GM19455 (cell line): ENCODE measurements around the gene SLCO2A1.

ENCODE experiments used
- ATAC-seq: cut with Tn5 transposase; IDR thresholded peaks from one replicate; pipeline ENCODE4 v1.9.1; 2021; ENCODE audit not compliant: unreplicated experiment

The SLCO2A1 gene

DNA sequence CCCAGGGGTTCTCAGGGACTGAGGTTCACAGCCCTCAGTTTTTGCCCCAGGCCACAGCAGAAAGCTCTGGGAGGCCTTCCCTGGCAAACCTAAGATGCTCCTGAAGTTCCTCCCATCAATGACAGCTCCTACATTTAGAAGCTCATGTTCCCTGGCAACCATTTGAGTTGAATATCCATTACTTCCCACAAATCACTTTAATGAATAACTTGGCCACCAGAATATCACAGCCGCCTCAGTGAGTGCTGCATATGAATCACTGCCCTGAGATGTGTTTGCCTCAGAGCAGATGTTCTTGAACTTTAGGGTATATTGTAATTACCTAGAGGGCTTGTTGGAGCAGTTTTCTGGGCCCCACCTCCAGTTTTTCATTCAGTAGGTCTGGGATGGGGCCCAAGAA, 27.4 kb downstream of the SLCO2A1 start:
- ATAC-seq = no peak

DNA sequence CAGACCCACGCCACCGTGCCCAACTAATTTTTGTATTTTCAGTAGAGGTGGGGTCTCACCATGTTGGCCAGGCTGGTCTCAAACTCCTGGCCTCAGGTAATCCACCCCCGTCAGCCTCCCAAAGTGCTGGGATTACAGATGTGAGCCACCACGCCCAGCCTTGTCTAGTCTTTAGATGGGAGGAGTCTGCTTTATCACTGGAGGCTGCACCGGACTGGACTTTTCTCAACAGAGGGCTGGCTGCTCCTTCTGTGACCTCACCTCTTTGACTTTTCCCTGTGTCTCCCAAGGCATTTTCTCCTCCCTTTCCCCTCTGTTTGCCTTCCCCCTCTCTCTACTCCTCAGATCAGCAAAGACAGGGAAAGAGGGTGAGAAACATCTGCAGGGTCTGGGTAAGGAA, 28.5 kb downstream of the SLCO2A1 start:
- no peak for ATAC-seq

DNA sequence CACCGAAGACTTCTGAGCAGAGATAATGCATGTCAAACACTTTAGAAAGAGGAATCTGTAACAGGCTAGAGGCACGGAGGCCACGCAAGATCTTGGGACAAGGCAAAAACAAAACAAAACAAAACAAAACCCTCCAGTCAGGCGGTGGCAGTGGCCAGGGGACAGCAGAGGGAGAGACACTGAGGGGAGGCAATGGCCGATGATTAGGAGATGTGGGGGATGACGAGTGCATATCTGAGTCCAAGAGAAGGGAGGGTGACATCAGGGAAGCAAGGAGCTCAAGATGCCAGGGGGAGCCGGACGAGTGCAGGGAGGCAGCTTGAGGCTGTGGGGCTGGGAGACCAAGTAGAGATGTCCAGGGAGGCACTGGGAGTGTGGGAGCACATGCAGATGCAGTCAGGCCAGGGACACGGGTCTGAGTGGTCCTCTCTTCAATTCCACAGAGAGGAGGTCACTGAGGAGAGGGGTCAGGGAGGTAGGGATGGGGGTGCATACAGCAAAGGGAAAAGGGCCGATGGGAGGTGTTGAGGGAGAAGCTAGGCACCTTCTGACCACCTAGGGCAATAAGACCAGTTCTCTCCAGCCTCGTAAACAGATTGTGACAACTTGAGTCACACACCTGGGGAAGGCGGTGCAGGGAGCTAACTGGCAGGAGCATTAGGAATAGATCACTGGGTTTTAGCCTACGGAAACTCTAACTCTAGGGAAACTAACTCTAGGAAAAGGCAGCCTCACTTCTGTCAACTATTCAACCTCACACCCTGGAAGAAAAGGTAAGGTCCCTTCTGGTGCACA, 29.6 kb downstream of the SLCO2A1 start:
- ATAC-seq = no peak

DNA sequence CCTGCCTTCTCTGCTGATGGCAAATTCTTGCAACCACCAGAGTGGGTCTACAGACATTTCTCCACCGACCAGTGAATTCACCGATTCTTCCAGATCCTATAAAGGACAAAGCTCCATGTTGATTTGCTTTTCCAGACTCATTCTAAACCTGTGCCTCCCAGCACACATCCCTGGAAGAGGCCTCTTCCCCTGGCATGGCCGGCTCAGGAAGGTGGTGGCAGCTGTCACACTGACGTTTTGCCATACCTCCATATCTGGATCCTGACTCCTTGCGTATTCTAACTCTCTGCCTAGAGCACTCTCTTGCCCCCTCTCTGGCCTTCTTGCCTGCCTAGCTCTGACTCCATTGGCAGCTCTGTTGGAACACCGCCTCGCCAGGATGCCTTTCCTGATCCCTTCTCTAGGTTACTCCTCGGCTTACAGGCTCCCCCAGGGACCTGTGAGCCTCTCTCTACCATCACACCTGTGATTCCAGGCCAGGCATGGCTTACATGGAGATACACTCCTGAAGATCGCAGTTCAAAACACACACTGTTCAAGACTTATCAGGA, 31.0 kb downstream of the SLCO2A1 start:
- ATAC-seq = no peak

DNA sequence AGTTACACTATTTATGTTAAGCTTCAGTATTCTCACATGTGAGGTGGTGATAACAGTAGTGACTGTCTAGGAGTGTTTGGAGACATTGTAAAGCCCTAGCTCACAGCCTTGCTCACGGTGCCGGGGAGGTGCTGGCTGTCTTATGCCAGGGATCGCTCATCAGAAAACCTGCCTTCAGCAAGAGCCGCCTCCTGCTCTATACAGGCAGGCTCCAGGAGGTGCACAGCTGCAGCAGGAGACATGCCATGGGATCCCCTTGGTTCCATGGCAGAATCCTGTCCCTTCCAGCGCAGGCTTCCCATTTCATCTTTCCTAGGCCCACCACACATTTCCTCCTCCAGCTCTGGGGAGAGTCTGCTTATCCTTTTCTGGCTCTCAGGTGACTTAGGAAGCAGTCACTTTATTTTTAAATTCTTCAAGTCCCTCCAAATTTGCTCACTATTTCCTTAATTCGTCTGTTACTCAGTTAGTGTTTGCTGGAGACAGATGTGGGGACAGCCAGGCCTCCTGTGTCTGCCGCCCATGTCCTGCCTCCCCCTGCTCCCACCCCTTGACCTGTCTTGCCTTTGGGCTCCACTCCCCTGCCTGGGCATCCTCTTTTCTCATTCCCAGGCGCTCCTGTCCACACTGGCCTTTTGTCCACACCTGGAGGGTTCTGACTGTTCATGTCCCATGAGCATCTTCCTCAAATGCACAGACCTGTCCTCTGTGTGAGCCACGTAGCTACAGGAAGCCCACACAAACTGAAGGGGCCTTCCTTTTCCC, 31.7 kb downstream of the SLCO2A1 start:
- ATAC-seq = no peak

DNA sequence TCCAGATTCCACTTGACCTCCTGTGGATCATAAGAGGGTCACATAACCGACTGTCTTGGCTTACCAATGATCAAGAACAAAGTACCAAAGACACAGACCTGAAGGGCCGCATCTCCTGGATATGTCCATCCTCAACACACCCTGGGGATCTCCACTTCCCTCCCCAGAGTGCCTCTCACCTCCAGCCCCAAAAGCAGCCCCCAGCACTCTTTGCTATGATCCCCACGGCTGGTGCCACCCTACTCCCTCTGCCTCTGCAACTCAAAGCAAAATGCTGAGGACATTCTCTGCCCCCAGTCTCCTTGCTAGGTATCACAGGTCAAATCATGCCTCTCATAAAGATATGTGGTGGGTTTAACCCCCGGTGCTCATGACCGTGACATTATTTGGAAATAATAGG, 32.7 kb downstream of the SLCO2A1 start:
- no peak for ATAC-seq

DNA sequence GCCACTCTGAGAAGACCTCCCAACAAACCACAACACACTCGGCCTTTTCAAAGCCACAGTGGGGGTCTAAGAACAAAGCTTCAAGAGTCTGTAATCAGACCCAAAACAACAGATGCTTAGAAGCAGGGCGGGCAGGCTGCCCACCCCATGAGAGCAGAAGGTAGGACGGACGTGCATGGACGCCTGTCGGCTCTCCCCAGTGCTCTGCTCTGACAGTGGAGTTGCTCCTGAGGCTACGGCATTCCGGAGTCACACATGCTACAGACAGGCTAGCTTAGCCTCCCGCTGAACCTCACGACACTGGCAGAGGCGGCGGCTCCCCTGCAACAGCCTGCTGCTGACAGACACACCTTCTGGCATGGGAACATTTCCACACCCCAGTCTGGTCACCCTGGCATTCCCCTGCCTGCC, 33.5 kb downstream of the SLCO2A1 start:
- no peak for ATAC-seq

DNA sequence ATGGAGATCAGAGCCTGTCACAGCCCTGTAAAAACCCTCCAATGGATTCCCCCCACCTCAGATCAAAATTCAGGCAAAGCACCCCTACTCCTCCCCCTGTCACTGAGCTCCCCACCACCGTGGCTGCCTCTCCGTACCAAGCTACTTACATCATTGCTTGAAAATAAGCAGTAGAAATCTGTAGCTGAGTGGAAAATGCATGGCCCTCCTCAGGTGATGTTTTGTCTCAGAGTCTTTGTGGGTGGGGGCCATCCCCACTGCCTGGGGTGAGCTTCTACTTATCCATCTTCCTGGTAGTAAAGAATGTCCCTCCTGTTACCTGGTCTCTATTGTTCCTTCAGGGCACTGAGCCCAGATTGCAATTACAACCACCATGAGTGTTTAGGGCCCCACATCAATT, 34.5 kb downstream of the SLCO2A1 start:
- no peak for ATAC-seq

DNA sequence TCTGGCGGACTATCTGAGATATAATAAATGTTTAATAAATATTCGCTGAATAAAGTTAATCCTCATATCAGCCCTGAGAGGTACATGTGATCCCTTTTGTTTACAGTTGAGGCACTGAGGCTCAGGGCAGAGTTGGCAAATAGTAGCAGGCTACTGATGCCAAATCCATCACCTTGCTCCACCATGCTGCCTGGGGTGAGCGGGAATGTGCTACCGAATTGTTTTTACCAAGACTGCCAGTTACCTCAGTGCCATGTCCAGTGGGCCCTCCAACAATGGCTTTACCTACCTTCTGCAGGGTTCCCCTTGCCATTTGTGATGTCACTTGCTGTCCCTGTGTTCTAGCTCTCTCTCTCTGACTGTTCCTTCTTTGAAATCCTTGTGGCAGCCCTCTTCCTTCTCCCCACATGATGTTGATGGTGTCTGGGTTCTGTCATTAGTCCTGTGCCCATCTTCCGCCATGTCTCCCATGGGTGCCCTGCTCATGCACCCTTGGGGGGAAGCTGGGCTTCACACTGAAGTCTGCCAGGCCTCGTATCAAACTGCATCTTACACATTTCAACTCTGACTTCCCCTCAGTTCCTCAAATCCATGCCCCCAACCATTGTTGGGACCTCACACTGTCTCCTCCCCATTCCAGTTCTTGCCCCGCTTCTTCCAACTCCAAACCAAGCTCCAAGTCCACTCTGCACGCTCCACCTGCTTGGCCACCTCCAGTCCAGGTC, 35.4 kb downstream of the SLCO2A1 start:
- no peak for ATAC-seq

DNA sequence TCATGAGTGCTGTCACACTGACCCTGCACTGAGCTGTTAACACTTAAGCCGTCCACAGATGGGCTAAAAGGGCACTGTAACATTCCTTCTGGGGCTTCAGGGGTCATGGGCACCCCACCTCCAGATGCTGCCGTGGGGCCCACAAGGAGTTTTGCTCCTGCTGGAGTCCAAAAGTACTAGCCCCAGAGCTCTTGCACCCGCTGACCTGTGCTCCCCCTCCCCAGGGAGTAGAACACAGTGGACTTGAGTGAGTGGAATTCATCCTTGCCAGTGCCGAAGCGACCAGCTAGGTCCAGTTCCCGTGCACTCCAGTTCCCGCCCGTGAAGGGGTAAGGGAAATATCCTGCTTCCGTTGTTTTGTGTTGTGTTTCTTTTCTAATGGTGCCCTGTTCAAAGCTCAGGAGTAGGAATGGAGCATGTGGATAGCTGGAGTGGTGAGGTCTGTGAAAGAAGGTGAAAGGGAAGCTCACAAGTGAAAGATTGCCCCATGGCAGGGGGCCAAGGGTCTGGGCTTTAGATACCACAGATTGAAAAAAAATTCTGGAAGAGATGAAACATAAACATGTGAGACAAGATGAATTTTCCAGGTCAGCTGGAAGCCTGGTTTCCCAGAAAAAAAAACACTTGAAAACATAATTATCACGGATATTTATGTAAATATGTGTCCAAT, 36.6 kb downstream of the SLCO2A1 start:
- ATAC-seq = no peak

DNA sequence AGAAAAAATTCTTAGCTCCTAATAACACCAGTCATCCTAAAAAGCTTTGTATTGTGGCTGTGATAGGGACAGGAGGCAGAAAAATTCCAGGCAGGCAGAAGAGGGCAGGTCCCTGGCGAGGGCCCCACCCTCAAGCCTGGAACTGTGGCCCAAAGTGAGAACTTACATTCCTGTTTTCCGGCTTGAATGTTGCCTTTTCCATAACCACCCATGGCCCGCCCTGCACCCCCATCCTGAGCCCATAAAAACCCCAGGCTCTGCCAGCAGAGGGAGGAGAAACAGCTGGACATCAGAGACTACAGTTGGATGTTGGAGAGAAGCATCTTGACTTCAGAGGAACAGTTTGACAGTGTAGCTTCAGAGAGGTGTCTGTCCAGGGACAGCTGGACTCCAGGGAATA, 37.3 kb downstream of the SLCO2A1 start:
- no peak for ATAC-seq

DNA sequence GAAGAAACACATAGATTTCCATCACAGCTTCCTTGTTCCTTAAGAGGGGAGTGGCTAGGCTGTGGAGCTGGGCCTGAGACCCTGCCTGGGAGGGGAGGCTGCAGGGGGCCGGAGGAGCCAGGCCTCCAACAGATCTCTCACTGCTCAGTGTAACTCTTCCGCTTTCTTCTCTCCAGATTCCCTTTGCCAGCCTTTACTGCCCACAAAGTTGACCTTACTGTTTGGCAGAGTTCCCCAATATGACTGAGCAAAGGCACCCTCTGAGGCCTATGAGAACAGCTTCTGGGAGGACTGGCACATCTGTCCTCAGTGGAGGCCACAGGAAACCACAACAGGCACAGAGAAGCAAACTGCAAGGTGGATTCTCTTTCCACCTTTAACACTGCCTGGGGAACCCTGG, 38.1 kb downstream of the SLCO2A1 start:
- ATAC-seq = no peak

DNA sequence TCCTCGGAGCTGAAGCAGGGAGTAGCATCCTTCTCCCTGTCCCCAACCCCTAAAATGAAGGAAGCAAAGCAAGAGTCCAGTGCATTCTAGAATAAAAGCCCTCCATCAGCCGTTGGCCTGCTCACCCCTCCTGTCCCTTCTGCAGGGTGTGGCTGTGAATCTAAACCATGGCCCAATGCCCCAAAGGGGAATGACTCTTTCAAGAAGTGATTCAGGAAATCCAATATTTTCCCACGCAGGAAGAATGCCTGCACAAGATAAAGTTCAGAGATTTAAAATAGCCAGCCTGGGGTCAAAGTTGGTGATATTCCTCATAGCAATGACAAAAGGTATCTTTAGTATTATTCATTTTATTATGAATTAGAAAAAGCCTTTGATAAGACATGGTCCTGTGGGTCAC, 38.5 kb downstream of the SLCO2A1 start:
- no peak for ATAC-seq

DNA sequence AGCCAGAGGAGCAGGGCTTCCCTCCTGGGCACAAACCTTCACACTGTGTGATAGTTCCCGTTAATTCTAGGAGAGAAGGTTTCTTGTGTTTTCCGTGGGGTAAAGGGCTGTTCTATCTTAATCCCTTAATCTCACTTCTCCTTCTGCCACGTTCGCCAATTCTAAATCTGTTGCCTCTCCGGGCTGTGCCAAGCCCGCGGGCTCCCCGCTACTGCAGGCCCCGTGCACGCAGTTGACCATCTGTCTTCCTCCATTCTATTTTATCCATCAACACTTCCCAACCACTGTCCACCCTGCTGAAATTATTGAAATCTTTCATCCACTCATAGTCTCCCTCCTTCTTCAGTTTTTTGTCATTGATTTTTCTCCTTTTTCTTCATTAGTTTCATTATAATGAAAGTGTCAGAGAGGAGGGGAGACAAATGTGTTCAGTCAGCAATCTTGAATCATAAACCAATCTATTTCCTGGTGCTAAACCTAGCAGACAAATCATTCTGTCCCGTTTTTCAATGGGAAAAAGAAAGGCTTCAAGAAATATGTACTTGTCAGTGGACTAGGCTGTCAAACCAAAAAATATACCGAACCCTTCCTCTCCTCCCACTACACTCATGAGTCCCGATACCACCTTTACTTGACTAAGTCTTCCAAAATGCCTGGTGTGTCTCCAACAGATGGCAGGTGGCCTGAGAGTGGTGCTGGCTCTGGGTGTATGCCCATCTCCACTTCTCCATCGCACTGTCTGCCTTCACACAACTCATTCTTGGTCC, 39.6 kb downstream of the SLCO2A1 start:
- no peak for ATAC-seq

DNA sequence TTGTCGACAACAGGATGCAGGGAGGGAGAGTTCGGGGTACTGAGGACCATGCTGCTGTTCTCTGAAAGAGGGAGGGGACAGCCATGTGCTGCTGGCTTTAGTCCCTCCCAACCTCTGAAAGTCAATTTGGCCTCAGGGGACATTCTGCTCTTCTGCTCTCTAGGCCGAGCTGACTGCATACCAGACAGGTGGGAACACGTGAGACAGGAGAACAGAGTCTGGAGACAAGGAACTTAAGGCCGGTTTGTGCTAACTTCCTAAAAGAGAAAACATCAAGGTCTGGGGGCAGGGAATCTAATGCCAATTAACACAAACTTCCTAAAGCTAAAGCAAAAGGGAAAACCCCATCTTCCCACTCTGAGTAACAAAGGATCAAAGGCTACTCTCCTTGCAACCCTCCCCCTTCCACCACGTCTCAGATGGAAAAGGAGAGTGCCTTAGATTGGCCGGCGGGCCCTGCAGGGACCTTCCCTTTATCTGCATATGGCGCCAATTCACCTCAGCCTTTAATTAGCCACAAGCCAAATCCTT, 41.0 kb downstream of the SLCO2A1 start:
- no peak for ATAC-seq

DNA sequence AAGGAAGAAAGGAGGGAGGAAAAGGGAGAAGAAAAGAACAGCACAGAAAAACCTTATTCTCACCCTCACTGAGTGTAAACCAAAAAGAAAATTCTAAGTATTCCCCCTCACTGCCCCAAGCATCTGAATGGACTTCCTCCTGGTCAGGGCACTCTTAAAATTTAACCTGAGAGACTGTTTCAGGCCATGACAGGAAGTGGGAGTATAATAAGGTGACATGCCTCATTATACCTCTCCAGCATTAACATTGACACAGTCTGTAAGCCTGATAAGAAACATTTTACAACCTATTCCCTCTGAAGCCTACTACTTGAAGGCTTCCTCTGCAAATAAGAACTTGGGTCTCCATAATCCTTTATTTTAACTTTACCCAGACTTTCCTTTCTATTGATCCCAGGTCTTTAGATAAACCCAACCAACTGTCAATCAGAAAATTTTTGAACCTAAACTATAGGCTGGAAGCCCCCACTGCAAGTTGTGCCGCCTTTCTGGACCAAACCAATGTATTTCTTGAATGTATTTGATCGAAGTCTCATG, 41.7 kb downstream of the SLCO2A1 start:
- ATAC-seq = no peak

DNA sequence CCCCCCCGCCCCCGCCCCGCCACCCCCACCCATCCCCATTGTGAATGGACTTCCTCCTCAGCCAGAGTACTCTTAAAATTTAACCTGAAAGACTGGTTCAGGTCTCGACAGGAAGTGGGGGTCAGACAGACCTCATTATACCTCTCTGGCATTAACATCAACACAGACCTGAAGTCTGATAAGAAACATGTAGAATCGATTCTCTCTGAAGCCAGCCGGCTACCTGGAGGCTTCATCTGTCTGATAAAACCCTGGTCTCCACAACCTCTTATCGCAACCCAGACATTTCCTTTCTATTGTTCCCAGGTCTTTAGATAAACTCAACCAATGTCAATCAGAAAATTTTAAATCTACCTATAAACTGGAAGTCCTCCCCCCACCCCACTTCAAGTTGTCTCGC, 42.6 kb downstream of the SLCO2A1 start:
- no peak for ATAC-seq

DNA sequence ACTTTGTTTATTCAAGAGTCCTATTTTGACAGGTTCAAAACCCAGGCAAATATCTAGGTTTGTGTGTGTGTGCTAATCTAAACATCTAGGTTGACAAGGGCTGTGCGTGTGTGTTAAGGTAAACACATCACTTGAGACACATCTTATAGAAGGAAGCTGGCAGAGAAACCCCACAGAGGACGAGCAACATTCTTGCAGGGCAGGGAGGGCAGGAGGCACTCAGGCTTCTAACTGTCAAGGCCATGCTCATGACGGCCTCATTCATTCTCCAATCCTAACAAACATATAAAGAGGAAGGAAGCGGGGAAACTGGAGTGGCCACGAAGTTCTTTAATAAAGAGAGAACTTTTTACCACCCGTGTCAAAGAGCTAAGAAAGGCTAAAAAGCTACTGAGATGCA, 43.4 kb downstream of the SLCO2A1 start:
- ATAC-seq = no peak

DNA sequence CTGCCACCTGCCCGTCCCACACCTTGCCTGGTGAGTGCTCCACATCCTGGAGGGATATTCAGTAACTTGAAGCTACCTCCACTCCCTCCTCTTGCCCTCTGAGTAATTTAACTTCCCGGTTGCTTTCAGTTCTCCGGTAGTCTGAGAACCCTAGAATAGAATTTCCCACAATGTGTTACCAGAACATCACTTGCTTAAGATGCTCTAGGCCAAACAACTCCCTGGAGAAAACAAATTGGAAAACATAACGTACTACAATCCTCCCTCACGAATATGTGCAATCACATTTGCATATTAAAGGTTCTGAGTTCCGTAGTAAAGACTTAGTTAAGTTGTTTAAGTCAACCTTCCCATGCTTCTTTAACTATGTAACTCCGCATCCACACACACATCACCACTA, 44.8 kb downstream of the SLCO2A1 start:
- no peak for ATAC-seq
